Aorta (tissue), 5 donors: ENCODE data around the gene NHLRC4. TPM values are rescaled to one million over a fixed set of nuclear protein-coding genes. Genes with fewer than 3 reads are reported as not detected.

Source experiments
- ATAC-seq: fragments of 200-7000 bp; cut with Tn5 transposase; one replicate; pipeline ENCODE4 v1.9.1; 2022; ENCODE audit warnings: moderate library complexity; ENCODE audit not compliant: low FRiP score
- DNase-seq, 2 donors: peaks; one replicate each; pipeline ENCODE4 v3.0.0-alpha.2; 2020
- H3K27ac ChIP-seq, 2 donors: one replicate each; pipeline ENCODE4 v1.5.1; 2013; ENCODE audit warnings: low read length in 2 of 2, mild to moderate bottlenecking in 2 of 2, moderate library complexity in 2 of 2, control low read depth in 1 of 2, inconsistent platforms in 1 of 2, low read depth in 1 of 2
- H3K27me3 ChIP-seq, 2 donors: one replicate each; pipeline ENCODE4 v1.6.1; 2013; ENCODE audit warnings: control low read depth in 1 of 2, low read length in 1 of 2, mild to moderate bottlenecking in 1 of 2, moderate library complexity in 1 of 2; ENCODE audit not compliant: insufficient read depth in 2 of 2, control insufficient read depth in 1 of 2
- H3K36me3 ChIP-seq, 2 donors: one replicate each; pipeline ENCODE4 v1.6.1; 2013; ENCODE audit warnings: control low read depth in 1 of 2, low read length in 1 of 2, mild to moderate bottlenecking in 1 of 2; ENCODE audit not compliant: insufficient read depth in 2 of 2, control insufficient read depth in 1 of 2
- H3K4me1 ChIP-seq, 2 donors: one replicate each; pipeline ENCODE4 v1.6.1; 2013; ENCODE audit warnings: low read length in 2 of 2, control low read depth in 1 of 2, mild to moderate bottlenecking in 1 of 2, moderate library complexity in 1 of 2; ENCODE audit not compliant: insufficient read depth in 2 of 2, control insufficient read depth in 1 of 2
- H3K4me3 ChIP-seq, 2 donors: one replicate each; pipeline ENCODE4 v1.5.1; 2013; ENCODE audit warnings: low read length in 2 of 2, control low read depth in 1 of 2, mild to moderate bottlenecking in 1 of 2
- H3K9me3 ChIP-seq: one replicate; pipeline ENCODE4 v1.6.1; 2013; ENCODE audit warnings: mild to moderate bottlenecking, low read length; ENCODE audit not compliant: control insufficient read depth
- WGBS, 2 donors: extraction: QIAGEN DNeasy Blood & Tissue Kit; methylation state at CpG; one replicate each; pipeline ENCODE4 v1.1.7; 2013; 5-methylcytosine and 5-hydroxymethylcytosine counted together
- intact Hi-C, 2 donors: fragments of 100-400 bp; cut with DNase I; formaldehyde crosslinking; loops; one replicate each; pipeline versions ENCODE4 v1.14.2 to v1.15.0; 2022
- polyA plus RNA-seq, 2 donors: library from polyadenylated mRNA; stranded (reverse); fragments of 200-250 nt; gene quantifications; one replicate each; pipeline ENCODE4 v1.2.3, GENCODE V29; 2013
- total RNA-seq, 2 donors: library from RNA; stranded (reverse); fragmentation: NEBNext Ultra II Directional; extraction: Animal tissue kit (Norgen Biotek cat#: 25700); gene quantifications; one replicate each; pipeline ENCODE4 v1.2.1, GENCODE V29; 2021
- donor health status: healthy with polysubstance abuse.
- donor health status: Bipolar disorder and iron deficiency.
- donor health status: DM: no; HTN: no; CAD: no.
- donor health status: DM: no; HTN: no; CAD: no.
- donor health status: DM: yes; HTN: yes; CAD: no.

The NHLRC4 gene
- total and polyA plus RNA-seq, 4 donors: 0.25 to 2.6 (median 1.3) TPM

DNA sequence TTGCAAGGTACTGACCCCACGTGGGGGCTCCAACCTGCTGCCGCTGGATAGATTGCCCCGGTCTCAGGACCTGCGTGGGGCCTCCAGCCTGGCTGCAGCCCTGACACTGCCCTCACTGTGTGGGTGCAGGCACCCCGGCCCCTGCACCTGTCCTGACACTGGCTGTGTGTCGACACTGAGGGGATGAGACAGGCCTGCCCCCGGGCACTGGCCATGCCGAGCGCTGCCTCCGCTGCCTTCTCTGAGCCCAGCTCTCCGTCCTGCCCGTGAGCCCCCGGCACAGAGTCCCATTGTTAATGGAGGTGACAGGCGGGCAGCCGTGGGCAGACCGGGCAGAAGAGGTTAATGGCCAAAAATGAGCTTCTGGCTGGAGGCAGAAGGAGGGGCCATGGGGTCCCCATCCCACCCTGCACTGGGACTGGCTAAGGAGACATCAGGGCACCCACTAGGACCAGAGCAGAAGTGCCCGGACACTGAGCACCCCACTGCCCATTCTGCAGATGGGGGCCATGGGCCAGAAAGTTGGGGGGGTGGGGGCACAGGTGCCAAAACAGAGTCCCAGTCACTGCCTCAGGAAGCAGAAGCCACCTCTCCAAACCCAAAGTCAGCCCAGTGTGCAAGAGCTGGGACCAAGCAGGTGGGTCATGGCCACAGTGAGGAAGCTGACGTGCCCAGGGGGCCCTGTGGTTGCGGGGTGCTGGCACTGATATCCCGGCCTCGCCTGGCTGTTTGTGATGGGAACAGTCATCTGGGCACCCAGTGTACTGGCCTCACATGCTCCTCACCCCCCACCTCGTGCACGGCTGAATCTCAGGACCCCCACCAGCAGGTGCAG is 9.1 kb upstream of the NHLRC4 start:
- Histone ChIP-seq H3K27me3 (no peaks in the 10 kb centered on the region), H3K4me1 (no peaks in the 10 kb centered on the region), H3K4me3 (no peak overlapping the region), H3K9me3 (no peaks in the 10 kb centered on the region), H3K27ac (no peak overlapping the region), H3K36me3 (no peaks in the 10 kb centered on the region)
- DNase-seq (no peak), ATAC-seq (no peak)
- intact Hi-C loops: no loop called here
- 84 to 87% methylated on average over 23 of the region's 23 CpGs for WGBS, 2 donors

DNA sequence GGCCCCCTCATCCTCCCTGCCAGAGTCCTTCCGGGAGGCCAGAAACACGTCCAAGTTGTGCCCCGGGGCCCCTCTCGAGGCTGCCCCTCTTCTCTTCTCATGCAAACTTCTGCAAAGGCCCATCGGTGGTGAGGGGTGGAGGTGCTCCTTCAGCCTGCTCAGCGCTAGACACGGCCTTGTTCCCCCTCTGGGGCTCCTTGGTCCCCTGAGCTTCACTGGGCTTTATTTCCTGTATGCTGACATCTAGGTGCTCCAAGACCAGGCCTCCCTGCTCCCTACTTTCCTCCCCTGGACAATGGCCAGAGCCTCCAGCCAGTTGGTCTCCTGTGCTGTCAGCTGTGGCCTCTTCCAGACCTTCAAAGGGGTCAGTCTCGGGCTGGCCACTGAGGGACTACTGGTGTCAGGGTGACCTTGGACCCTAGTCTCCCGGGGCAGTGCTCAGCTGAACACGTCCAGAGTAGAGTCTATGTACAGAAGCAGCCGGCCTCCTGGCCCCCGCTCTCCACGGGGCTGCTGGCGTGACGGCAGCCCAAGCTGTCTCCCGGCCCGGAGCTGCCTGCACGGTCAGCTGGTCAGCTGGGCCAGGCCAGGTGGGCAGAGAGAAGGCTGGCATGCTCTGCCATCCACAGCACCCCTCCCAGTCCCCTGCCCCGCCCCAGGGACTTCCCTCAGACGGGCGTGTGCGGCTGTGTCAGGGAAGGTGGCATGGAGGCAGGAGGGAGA is 8.3 kb upstream of the NHLRC4 start:
- intact Hi-C loops: no loop called here
- Histone ChIP-seq H3K27ac (no peak overlapping the region), H3K4me1 (no peaks in the 10 kb centered on the region), H3K4me3 (no peak overlapping the region), H3K9me3 (no peaks in the 10 kb centered on the region), H3K27me3 (no peaks in the 10 kb centered on the region), H3K36me3 (no peaks in the 10 kb centered on the region)
- no peak for DNase-seq
- ATAC-seq: no peak
- 76 to 85% methylated on average over 22 of the region's 22 CpGs for WGBS, 2 donors

DNA sequence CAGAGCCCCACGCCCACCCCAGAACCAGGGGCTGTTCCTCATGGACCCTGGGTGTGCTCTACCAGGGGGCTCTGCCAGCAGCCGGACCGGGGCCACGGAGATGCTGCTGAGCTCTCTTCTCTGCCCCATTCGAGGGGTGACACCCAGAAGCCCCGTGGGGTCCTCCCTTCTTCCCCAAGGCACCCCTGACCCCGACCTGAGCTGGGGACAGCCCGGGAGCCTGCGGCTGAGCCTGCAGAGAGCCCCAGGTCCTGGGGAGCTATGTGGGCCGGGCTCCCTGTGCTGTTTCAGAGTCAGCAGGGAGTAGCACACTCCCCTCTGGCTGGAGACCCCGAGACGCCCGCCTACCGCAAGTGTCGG is 7.8 kb upstream of the NHLRC4 start:
- Histone ChIP-seq H3K27ac (no peak overlapping the region), H3K36me3 (no peaks in the 10 kb centered on the region), H3K4me3 (no peak overlapping the region), H3K27me3 (no peaks in the 10 kb centered on the region), H3K4me1 (no peaks in the 10 kb centered on the region), H3K9me3 (no peaks in the 10 kb centered on the region)
- ATAC-seq: no peak
- 72 to 78% methylated on average over 13 to 15 of the region's 15 CpGs for WGBS, 2 donors
- intact Hi-C loops: no loop called here
- DNase-seq: no peak

DNA sequence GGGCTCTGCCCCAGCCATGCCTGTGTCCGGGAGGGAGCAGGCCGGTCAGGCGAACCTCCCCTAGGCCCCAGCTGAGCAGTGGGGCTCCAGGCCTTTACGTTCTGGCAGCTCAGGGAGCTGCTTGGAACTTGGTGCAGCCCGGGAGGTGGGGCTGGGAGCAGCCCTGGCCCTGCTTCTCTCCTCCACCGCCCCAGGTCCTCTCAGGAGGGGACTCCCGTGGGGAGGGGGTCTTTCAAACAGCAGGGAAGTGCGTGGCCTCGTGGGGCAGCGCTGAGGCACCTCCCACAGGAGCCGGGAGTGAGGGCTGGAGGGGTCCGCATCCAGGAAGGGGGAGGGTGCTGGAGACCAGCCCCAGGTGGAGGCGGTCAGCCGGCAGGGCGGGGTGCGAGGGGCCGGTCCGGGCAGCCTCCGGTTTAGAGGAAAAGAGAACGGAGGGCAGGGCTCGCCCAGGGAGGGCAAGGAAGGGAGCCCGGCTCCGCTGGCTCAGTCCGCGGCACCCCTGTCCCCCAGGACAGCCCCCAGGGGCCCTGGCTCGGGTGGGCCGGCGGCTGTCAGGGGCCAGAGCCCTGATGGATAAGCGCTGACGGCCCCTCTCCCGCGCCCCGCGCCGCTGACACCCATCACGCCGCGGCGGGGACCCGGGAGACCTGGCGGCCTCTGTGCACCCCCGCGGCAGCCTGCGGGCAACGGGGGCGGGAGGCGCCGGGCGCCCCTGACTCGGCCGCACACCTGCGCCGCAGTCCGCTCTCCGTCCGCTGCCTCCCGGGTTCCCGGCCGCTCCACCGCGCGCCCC is 7.2 kb upstream of the NHLRC4 start:
- intact Hi-C loops: no loop called here
- 8 to 10% methylated on average over 40 to 62 of the region's 62 CpGs for WGBS, 2 donors
- H3K36me3 ChIP-seq: no peaks in the 10 kb centered on the region
- no peaks in the 10 kb centered on the region for H3K9me3 ChIP-seq
- no peak overlapping the region for H3K4me3 ChIP-seq
- no peaks in the 10 kb centered on the region for H3K4me1 ChIP-seq
- DNase-seq (no peak), ATAC-seq (no peak)
- no peaks in the 10 kb centered on the region for H3K27me3 ChIP-seq
- H3K27ac ChIP-seq: no peak overlapping the region

DNA sequence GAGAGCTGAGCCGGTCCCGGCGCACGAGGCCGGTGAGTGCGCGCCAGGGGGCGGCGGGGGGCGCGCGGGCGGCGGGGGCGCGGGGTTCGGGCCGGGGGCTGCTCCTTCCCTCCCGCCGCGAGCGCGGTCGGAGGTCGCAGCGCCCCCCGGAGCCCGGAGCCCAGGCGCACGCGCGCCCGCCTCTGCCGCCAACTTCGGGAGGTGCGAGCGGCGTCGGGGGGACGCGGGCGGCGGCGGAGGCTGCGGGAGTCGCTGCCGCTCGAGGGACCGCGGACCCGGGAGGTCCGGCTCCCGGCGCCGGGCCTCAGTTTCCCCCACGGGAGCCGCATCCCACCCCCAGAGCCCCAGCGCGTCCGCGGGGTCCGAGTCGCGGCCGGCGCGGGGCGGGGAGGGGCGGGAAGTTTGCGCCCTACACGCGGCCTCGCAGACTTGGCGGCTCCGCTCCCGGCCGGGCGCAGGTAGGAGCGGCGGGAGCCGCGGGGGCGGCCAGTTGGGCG is 6.6 kb upstream of the NHLRC4 start, which contains the start of gene PRR35:
PRR35 (plus strand) TSS at position 191 of the 497 bp plus-strand sequence. CDS start 2,901 bp downstream, outside the sequence.
- no peaks in the 10 kb centered on the region for H3K9me3 ChIP-seq
- 1% methylated on average over 25 to 84 of the region's 84 CpGs for WGBS, 2 donors
- no peak within 1 kb of the TSS for H3K4me3 ChIP-seq
- DNase-seq (no peak), ATAC-seq (no peak)
- H3K27ac ChIP-seq: no peak within 1 kb of the TSS
- no peaks in the 10 kb centered on the region for H3K36me3 ChIP-seq
- intact Hi-C loops: no loop called here
- H3K27me3 ChIP-seq: no peaks in the 10 kb centered on the region
- no peaks in the 10 kb centered on the region for H3K4me1 ChIP-seq

DNA sequence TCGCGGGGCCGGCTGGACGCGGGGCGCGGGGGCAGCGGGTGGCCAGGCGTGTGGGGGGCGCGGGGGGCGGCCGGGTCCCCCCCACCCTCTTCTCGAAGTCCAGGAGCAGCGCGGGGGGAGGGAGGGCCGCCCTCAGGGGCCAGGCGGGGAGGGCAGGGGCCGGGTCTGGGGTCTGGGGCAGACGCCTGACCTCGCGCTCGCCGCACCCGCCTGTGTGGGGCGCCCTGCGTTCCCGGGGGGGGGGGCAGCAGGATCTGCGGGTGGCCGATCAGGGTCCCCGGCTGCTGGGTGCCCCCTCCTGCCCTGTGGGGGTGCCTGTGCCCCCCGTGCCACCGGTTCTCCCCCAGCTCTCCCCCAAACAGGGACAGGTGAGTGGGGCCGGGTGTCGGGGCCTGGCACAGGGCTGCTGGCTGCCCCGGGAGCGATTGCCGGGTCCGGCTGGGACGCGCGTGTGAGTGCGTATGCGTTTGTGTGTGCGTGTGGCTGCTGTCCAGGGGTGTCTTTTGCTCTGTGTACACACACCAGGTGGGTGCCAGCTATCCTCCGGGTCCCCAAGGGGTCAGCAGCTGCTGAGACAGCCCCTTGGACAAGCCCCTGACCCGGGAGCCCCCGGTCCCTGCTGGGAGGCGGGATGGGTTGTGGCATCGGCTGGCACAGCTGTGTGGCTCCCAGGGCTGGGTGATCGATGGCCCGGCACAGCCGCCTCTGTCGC is 5.9 kb upstream of the NHLRC4 start:
- Histone ChIP-seq H3K9me3 (no peaks in the 10 kb centered on the region), H3K36me3 (no peaks in the 10 kb centered on the region), H3K27ac (no peak overlapping the region), H3K4me1 (no peaks in the 10 kb centered on the region), H3K27me3 (no peaks in the 10 kb centered on the region), H3K4me3 (no peak overlapping the region)
- intact Hi-C loops: no loop called here
- no peak for ATAC-seq
- DNase-seq: no peak
- WGBS, 2 donors: 21 to 26% methylated on average over 28 to 54 of the region's 54 CpGs

DNA sequence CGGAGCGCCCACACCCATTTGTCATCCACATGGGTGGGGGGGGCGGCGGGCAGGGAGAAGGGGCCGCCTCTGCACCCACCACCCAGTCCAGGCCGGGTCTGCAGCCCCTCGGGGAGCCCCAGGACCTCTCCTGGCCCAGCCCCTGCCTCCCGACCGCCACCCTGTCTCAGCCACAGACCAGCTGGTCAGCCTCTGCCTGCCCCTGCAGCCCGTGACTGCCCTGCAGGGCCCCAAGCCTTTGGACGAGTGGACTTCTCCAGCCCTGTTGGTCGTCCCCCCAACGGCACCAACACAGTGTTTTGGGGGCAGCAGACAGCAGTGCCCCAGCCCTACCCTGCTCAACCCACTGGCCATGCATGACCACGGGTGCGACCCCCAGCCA is 5.4 kb upstream of the NHLRC4 start:
- Histone ChIP-seq H3K9me3 (no peaks in the 10 kb centered on the region), H3K27ac (no peak overlapping the region), H3K36me3 (no peaks in the 10 kb centered on the region), H3K4me3 (no peak overlapping the region), H3K27me3 (no peaks in the 10 kb centered on the region), H3K4me1 (no peaks in the 10 kb centered on the region)
- DNase-seq: no peak
- 71% methylated on average over 13 to 15 of the region's 15 CpGs for WGBS, 2 donors
- intact Hi-C loops: no loop called here
- ATAC-seq: no peak
